ENCODE measurements around the gene CALM1.

Gene CALM1

DNA sequence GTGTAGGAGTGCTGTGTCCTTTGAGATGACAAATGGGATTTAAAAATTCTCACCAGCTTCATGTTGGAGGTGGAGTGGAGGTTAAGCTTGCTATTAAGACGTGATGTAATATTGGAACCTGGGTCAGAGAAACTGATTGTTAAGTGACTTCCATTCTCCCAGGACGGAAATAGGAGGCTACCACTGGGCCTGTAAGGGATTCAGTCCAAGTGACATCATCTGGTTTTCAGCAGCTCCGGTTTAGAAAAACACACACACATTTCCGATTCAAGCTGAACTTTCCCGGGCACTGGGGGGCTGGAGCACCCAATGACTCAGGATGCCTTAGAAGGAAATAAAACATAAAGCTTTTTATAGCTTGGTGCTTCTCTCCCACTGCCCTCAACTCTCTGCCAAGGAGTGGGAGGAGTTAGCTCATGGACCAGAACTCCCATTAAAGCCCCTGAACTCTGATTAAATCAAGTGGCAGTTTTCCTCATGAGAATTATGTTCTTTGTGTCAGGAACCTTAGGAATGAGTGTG is 12.4 kb downstream of the CALM1 start (continued):
- TF ChIP-seq ZNF629 (tag by site-specific recombination; IDR thresholded peaks at IDR 0.05) (peak; percentile 98), BCL11A (tag by site-specific recombination; IDR thresholded peaks at IDR 0.05; ENCODE audit: low read depth) (peak; percentile 79; the same call in 1 of the 2 replicates), ZNF391 (tag by site-specific recombination; IDR thresholded peaks at IDR 0.05; ENCODE audit: borderline replicate concordance, low read depth) (peak; percentile 72; the same call in 1 of the 2 replicates), SP7 (tag by site-specific recombination; IDR thresholded peaks at IDR 0.05) (peak; percentile 99), ZNF423 (tag by site-specific recombination; IDR thresholded peaks at IDR 0.05) (no peak), ZNF549 (tag by site-specific recombination; IDR thresholded peaks at IDR 0.05) (no peak), ZNF112 (tag by site-specific recombination; IDR thresholded peaks at IDR 0.05) (no peak), GLI2 (tag by site-specific recombination; IDR thresholded peaks at IDR 0.05; ENCODE audit: borderline replicate concordance, low read depth) (peak; percentile 20; the same call in 1 of the 2 replicates), SP3 (tag by site-specific recombination; IDR thresholded peaks at IDR 0.05) (peak; percentile 35; the same call in 1 of the 2 replicates), ZNF292 (tag by site-specific recombination; IDR thresholded peaks at IDR 0.05; ENCODE audit: borderline replicate concordance, low read depth) (no peak), ZNF571 (tag by site-specific recombination; IDR thresholded peaks at IDR 0.05) (no peak), PRDM1 (tag by site-specific recombination; IDR thresholded peaks at IDR 0.05) (peak; percentile 72), KLF1 (tag by site-specific recombination; IDR thresholded peaks at IDR 0.05) (no peak), ZNF610 (tag by site-specific recombination; IDR thresholded peaks at IDR 0.05; ENCODE audit: borderline replicate concordance) (no peak; the same call in 1 of the 2 replicates), ZNF354C (tag by site-specific recombination; IDR thresholded peaks at IDR 0.05; ENCODE audit: borderline replicate concordance, low read depth) (no peak), ZNF311 (tag by site-specific recombination; IDR thresholded peaks at IDR 0.05; ENCODE audit: borderline replicate concordance) (no peak), ZNF707 (tag by site-specific recombination; IDR thresholded peaks at IDR 0.05) (no peak), ZSCAN30 (tag by site-specific recombination; IDR thresholded peaks at IDR 0.05) (peak; percentile 69; the same call in 1 of the 2 replicates), ZNF37A (tag by site-specific recombination; IDR thresholded peaks at IDR 0.05) (no peak), EGR2 (tag by site-specific recombination; IDR thresholded peaks at IDR 0.05; ENCODE audit: low read depth) (peak; percentile 45), SCRT1 (tag by site-specific recombination; IDR thresholded peaks at IDR 0.05; ENCODE audit: borderline replicate concordance) (no peak), ZNF426 (tag by site-specific recombination; IDR thresholded peaks at IDR 0.05) (no peak), KLF8 (tag by site-specific recombination; IDR thresholded peaks at IDR 0.05) (peak; percentile 41; the same call in 1 of the 2 replicates), ZNF10 (tag by site-specific recombination; IDR thresholded peaks at IDR 0.05) (no peak), HOXA7 (CRISPR knock-in tag; IDR thresholded peaks at IDR 0.05; ENCODE audit: borderline replicate concordance) (no peak), ZNF223 (tag by site-specific recombination; IDR thresholded peaks at IDR 0.05) (no peak), TCF7L2 (IDR thresholded peaks at IDR 0.05; ENCODE audit: borderline replicate concordance, low read depth, low read length) (no peak)
- TF ChIP-seq, protein P1, sequence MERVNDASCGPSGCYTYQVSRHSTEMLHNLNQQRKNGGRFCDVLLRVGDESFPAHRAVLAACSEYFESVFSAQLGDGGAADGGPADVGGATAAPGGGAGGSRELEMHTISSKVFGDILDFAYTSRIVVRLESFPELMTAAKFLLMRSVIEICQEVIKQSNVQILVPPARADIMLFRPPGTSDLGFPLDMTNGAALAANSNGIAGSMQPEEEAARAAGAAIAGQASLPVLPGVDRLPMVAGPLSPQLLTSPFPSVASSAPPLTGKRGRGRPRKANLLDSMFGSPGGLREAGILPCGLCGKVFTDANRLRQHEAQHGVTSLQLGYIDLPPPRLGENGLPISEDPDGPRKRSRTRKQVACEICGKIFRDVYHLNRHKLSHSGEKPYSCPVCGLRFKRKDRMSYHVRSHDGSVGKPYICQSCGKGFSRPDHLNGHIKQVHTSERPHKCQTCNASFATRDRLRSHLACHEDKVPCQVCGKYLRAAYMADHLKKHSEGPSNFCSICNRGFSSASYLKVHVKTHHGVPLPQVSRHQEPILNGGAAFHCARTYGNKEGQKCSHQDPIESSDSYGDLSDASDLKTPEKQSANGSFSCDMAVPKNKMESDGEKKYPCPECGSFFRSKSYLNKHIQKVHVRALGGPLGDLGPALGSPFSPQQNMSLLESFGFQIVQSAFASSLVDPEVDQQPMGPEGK (tag by site-specific recombination; IDR thresholded peaks at IDR 0.05) = peak; percentile 93
- TF ChIP-seq, protein P2, sequence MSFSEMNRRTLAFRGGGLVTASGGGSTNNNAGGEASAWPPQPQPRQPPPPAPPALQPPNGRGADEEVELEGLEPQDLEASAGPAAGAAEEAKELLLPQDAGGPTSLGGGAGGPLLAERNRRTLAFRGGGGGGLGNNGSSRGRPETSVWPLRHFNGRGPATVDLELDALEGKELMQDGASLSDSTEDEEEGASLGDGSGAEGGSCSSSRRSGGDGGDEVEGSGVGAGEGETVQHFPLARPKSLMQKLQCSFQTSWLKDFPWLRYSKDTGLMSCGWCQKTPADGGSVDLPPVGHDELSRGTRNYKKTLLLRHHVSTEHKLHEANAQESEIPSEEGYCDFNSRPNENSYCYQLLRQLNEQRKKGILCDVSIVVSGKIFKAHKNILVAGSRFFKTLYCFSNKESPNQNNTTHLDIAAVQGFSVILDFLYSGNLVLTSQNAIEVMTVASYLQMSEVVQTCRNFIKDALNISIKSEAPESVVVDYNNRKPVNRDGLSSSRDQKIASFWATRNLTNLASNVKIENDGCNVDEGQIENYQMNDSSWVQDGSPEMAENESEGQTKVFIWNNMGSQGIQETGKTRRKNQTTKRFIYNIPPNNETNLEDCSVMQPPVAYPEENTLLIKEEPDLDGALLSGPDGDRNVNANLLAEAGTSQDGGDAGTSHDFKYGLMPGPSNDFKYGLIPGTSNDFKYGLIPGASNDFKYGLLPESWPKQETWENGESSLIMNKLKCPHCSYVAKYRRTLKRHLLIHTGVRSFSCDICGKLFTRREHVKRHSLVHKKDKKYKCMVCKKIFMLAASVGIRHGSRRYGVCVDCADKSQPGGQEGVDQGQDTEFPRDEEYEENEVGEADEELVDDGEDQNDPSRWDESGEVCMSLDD (tag by site-specific recombination; IDR thresholded peaks at IDR 0.05) = no peak
- TF ChIP-seq, protein P3, sequence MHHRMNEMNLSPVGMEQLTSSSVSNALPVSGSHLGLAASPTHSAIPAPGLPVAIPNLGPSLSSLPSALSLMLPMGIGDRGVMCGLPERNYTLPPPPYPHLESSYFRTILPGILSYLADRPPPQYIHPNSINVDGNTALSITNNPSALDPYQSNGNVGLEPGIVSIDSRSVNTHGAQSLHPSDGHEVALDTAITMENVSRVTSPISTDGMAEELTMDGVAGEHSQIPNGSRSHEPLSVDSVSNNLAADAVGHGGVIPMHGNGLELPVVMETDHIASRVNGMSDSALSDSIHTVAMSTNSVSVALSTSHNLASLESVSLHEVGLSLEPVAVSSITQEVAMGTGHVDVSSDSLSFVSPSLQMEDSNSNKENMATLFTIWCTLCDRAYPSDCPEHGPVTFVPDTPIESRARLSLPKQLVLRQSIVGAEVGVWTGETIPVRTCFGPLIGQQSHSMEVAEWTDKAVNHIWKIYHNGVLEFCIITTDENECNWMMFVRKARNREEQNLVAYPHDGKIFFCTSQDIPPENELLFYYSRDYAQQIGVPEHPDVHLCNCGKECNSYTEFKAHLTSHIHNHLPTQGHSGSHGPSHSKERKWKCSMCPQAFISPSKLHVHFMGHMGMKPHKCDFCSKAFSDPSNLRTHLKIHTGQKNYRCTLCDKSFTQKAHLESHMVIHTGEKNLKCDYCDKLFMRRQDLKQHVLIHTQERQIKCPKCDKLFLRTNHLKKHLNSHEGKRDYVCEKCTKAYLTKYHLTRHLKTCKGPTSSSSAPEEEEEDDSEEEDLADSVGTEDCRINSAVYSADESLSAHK (tag by site-specific recombination; IDR thresholded peaks at IDR 0.05) = peak; percentile 60; the same call in 1 of the 2 replicates
- TF ChIP-seq, protein P4, sequence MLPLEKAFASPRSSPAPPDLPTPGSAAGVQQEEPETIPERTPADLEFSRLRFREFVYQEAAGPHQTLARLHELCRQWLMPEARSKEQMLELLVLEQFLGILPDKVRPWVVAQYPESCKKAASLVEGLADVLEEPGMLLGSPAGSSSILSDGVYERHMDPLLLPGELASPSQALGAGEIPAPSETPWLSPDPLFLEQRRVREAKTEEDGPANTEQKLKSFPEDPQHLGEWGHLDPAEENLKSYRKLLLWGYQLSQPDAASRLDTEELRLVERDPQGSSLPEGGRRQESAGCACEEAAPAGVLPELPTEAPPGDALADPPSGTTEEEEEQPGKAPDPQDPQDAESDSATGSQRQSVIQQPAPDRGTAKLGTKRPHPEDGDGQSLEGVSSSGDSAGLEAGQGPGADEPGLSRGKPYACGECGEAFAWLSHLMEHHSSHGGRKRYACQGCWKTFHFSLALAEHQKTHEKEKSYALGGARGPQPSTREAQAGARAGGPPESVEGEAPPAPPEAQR (tag by site-specific recombination; IDR thresholded peaks at IDR 0.05) = no peak
- TF ChIP-seq, protein P5, sequence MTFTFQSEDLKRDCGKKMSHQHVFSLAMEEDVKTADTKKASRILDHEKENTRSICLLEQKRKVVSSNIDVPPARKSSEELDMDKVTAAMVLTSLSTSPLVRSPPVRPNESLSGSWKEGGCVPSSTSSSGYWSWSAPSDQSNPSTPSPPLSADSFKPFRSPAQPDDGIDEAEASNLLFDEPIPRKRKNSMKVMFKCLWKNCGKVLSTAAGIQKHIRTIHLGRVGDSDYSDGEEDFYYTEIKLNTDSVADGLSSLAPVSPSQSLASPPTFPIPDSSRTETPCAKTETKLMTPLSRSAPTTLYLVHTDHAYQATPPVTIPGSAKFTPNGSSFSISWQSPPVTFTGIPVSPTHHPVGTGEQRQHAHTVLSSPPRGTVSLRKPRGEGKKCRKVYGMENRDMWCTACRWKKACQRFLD (tag by site-specific recombination; IDR thresholded peaks at IDR 0.05) = no peak

Measured in HEK293 (cell line).